HUES48 (cell line): ENCODE measurements around the gene ANXA3.

Experiments used
- H3K27ac ChIP-seq: one replicate; pipeline ENCODE4 v1.7.0; 2013; ENCODE audit warnings: low read depth, low read length, inconsistent platforms
- H3K27me3 ChIP-seq: 2 replicates; pipeline ENCODE4 v1.6.1; 2013; ENCODE audit warnings: mild to moderate bottlenecking, low read length; ENCODE audit not compliant: control insufficient read depth, insufficient read depth
- H3K36me3 ChIP-seq: 2 replicates; pipeline ENCODE4 v1.6.1; 2013; ENCODE audit warnings: low read length; ENCODE audit not compliant: control insufficient read depth, insufficient read depth
- H3K4me1 ChIP-seq: 2 replicates; pipeline ENCODE4 v1.6.1; 2013; ENCODE audit warnings: mild to moderate bottlenecking, low read length; ENCODE audit not compliant: control insufficient read depth, insufficient read depth
- H3K4me3 ChIP-seq: 2 replicates; pipeline ENCODE4 v1.5.1; 2013; ENCODE audit warnings: mild to moderate bottlenecking, low read depth, low read length
- H3K9ac ChIP-seq: 2 replicates; pipeline ENCODE4 v1.6.1; 2013; ENCODE audit warnings: mild to moderate bottlenecking, low read depth, low read length, moderate library complexity
- H3K9me3 ChIP-seq: 2 replicates; pipeline ENCODE4 v1.6.1; 2013; ENCODE audit warnings: low read length; ENCODE audit not compliant: control insufficient read depth, insufficient read depth

Gene ANXA3

DNA sequence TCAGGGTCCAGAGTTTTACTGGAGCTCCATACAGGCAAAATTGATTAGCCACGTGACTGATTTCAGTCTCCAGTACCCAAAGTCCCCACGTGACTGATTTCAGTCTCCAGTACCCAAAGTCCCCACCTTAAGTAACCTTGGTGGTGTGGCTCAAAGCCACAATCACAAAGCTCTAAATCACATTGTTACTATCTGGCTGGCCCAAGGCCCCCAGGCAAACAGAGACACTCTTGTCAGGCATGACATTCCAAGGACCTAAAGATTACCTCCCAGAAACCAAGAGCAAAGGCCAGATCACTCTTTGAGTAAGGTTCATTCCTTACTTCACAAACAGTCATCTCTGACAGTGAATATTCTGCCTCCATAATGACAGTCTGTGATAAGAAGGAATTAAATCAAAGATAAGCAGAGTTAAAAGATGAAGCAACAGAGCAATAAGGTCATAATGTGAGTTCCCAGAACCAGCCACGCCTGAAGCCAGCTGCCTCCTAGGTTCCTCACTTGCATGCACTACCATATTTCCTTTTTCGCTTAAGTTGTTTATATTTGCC lies 78.5 kb downstream of the ANXA3 start:
- Histone ChIP-seq H3K27me3 (no peaks in the 10 kb centered on the region), H3K36me3 (no peaks in the 10 kb centered on the region), H3K4me3 (no peak overlapping the region), H3K9ac (no peak overlapping the region), H3K9me3 (no peaks in the 10 kb centered on the region), H3K4me1 (no peaks in the 10 kb centered on the region), H3K27ac (peak overlapping the region; percentile 64)

- no peaks in the 10 kb centered on the region for H3K36me3 ChIP-seq
- no peak overlapping the region for H3K27ac ChIP-seq
- H3K4me3 ChIP-seq = no peak overlapping the region
- no peaks in the 10 kb centered on the region for H3K4me1 ChIP-seq
- no peaks in the 10 kb centered on the region for H3K9me3 ChIP-seq
- no peak overlapping the region for H3K9ac ChIP-seq
- no peaks in the 10 kb centered on the region for H3K27me3 ChIP-seq
Measured at GRCh38 chr4:78630615-78631014, 79.0 kb downstream of the ANXA3 start.

DNA sequence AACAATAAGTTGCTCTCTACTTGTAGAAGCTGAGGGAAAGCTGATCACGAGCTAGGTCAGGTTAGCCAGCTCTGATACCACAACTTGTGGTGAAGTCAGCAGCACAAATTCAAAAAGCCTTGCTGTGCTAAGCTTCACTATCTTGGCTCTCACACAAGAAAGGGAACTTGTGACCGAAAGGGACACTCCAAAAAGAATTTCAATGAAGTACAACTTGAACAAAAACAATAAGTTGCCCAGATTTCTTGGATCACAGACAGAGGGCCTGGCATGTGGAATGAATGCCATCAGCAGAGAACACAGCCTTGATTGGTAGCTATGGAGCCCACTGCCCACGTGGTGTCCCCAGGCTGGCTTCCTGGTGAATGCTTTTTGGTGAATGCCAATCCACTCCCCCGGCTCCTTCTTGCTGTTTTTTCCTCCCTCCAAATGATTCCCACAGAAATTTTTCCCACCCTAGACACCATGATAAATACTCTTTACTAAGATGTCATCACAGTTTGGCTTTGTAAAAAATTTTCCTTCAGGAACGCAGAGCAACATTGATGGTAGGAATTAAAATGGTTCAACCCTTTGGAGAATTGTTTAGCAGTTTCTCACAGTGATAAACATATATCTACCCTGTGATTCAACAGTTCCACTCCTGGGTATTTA lies 82.6 kb downstream of the ANXA3 start:
- Histone ChIP-seq H3K27me3 (no peaks in the 10 kb centered on the region), H3K27ac (no peak overlapping the region), H3K9ac (no peak overlapping the region), H3K4me1 (no peaks in the 10 kb centered on the region), H3K4me3 (no peak overlapping the region), H3K9me3 (no peaks in the 10 kb centered on the region), H3K36me3 (no peaks in the 10 kb centered on the region)

- no peaks in the 10 kb centered on the region for H3K9me3 ChIP-seq
- H3K27ac ChIP-seq = no peak overlapping the region
- H3K9ac ChIP-seq = no peak overlapping the region
- H3K4me3 ChIP-seq = no peak overlapping the region
- no peaks in the 10 kb centered on the region for H3K27me3 ChIP-seq
- H3K36me3 ChIP-seq = no peaks in the 10 kb centered on the region
- no peaks in the 10 kb centered on the region for H3K4me1 ChIP-seq
Measured at GRCh38 chr4:78638337-78639172, 87.0 kb downstream of the ANXA3 start.

DNA sequence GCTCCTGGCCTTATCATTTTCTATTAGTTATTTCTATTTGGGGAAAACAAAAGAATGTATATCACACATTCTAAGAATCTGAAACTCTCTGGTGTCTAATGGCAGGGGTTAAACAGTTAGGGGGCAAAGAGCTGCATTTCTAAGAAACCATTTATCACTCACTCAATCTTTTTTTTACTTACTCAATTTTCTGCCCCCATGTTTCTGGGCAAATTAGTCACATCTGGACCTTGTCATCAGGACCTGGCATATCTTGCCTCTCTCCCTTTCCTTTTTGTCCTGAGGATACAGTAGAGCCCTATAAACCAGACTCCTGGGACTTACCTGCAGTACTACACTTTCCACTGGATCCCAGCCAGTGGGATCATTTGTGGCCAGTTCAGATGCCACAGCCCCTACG lies 89.1 kb downstream of the ANXA3 start:
- Histone ChIP-seq H3K27me3 (no peaks in the 10 kb centered on the region), H3K4me1 (peaks cover 6% of the 10 kb centered on the region; the same call in 1 of the 2 replicates), H3K4me3 (no peak overlapping the region), H3K9me3 (no peaks in the 10 kb centered on the region), H3K9ac (no peak overlapping the region), H3K36me3 (no peaks in the 10 kb centered on the region), H3K27ac (no peak overlapping the region)

DNA sequence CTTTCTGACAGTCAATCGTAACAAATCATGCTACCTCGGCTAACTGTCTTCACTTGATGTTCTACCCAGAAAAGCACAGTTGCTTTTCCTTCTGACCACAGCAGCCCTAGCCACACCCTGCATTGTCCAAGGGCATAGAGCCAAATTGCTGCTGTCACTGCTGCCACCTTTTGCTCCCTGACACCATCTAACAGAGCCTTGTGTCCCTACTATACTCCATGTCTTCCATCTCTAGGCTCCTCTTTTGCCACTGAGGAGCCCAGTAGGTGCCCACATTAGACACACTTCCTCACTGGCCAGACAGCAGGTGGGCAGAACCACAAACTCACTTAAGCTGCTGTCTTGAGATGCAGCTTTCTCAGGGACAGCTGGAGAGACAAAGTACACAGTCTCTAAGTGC lies 91.4 kb downstream of the ANXA3 start:
- H3K27me3 ChIP-seq = no peaks in the 10 kb centered on the region
- peaks cover 6% of the 10 kb centered on the region; the same call in 1 of the 2 replicates for H3K4me1 ChIP-seq
- H3K4me3 ChIP-seq = no peak overlapping the region
- H3K36me3 ChIP-seq = no peaks in the 10 kb centered on the region
- no peak overlapping the region for H3K27ac ChIP-seq
- H3K9ac ChIP-seq = no peak overlapping the region
- H3K9me3 ChIP-seq = no peaks in the 10 kb centered on the region

- H3K27ac ChIP-seq = no peak overlapping the region
- no peaks in the 10 kb centered on the region for H3K9me3 ChIP-seq
- no peak overlapping the region for H3K4me3 ChIP-seq
- H3K36me3 ChIP-seq = no peaks in the 10 kb centered on the region
- H3K9ac ChIP-seq = no peak overlapping the region
- peaks cover 6% of the 10 kb centered on the region; the same call in 1 of the 2 replicates for H3K4me1 ChIP-seq
- no peaks in the 10 kb centered on the region for H3K27me3 ChIP-seq
Measured at GRCh38 chr4:78644063-78644691, 92.6 kb downstream of the ANXA3 start.

DNA sequence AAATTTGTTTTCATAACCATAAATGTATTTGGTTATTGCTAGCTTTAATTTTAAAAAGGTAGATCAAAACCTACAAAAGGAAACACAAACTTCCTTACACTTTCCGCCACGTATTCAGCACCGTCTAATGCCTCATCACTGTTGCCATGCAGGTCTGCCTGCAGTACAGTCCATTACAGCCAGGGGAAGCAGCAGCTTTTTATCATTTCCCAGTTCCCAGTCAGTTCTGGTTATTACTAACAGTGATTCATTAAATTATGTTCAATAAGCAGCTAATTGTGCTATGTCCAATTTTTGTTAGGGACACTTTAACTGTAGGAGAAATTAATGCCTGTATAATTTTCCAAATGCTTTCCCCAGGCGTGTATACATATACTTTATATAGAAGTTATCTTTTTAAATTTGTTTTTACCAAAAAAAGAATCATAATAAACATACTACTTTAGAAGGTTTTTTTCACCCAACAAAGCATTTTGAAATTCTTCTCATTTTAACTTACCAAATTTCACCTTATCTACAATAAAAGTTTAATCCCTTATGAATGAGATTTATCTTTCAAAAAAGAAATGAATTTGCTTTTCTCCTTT lies 93.3 kb downstream of the ANXA3 start:
- Histone ChIP-seq H3K36me3 (no peaks in the 10 kb centered on the region), H3K4me3 (no peak overlapping the region), H3K4me1 (peaks cover 6% of the 10 kb centered on the region; the same call in 1 of the 2 replicates), H3K9me3 (no peaks in the 10 kb centered on the region), H3K27me3 (no peaks in the 10 kb centered on the region), H3K9ac (no peak overlapping the region), H3K27ac (no peak overlapping the region)

DNA sequence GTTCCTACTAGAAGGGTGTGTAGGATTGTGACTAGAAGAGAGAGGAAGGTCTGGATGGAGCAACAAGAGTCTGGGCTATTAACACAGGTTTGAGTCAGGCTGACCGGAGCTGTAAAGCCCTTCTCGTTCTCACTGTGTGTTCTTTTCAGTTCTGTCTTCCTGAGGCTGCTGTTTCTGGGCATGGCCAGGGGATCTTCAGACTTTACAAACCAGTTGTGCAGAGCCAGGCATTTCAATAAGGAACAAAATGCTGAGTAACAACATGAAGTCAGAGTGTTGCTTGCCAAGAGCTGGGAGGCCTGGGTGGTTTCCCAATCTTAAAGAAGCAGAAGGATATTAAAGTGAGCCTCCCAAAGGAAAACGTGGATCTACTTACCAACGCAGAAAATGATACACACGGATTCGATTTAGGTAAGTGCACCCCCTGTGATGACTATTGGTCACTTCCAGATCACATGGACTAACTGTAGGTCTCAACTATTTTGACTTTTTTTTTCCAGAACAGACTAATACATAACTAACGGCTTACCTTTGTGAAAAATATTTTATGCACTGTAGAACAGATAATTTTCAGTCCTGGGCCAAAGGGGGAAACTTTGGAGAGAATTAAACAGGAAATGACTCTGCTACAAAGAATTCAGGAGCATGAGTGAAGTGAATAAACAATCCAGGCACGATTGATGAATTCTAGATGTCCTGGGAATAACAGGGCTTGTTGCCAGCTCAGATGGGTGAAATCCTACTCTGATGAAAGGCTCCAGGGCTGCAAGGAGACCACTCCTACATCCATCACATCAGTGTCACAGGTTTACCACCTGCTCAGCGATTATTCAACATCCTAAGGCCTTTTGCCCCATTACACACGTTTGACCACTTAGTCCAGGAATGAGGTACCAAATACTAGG lies 94.5 kb downstream of the ANXA3 start:
- H3K4me1 ChIP-seq = peaks cover 6% of the 10 kb centered on the region; the same call in 1 of the 2 replicates
- no peaks in the 10 kb centered on the region for H3K27me3 ChIP-seq
- H3K36me3 ChIP-seq = no peaks in the 10 kb centered on the region
- no peak overlapping the region for H3K9ac ChIP-seq
- no peak overlapping the region for H3K4me3 ChIP-seq
- H3K27ac ChIP-seq = no peak overlapping the region
- H3K9me3 ChIP-seq = no peaks in the 10 kb centered on the region

- Histone ChIP-seq H3K4me1 (peaks cover 6% of the 10 kb centered on the region; the same call in 1 of the 2 replicates), H3K9ac (no peak overlapping the region), H3K4me3 (no peak overlapping the region), H3K36me3 (no peaks in the 10 kb centered on the region), H3K9me3 (no peaks in the 10 kb centered on the region), H3K27me3 (no peaks in the 10 kb centered on the region), H3K27ac (no peak overlapping the region)
Measured at GRCh38 chr4:78647272-78647671, 95.7 kb downstream of the ANXA3 start.
